ENCODE results near the gene SLFN5. TPM values are rescaled to one million over a fixed set of nuclear protein-coding genes. Genes with fewer than 3 reads are reported as not detected.

Gene SLFN5
- total RNA-seq, 2 experiments from 2014 or later, result 28.5 to 32.7 TPM

DNA sequence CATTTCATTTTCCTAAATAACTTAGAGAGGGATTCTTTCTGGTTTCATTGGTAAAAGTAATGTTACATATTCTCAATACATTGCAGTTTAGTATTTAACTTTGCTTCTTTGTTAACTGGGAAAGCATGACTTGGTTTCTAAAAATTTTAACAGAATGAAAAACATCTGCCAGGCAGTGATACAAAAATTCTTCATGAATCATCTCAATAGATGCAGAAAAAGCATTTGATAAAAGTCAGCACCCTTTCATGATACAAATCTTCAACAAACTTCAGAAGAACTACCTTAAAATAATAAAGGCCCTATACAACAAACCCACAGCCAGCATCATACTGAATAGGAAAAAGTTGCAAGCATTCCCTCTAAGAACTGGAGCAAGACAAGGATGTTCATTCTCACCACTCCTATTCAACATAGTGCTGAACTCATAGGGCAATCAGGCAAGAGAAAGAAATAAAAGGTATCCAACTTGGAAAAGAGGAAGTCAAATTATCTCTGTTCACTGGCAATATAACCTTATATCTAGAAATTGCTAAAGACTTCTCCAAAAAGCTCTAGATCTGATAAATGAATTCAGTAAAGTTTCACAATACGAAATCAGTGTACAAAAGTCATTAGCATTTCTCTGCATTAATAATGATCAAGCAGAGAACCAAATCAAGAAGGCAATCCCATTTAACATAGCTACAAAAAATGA lies 50.4 kb downstream of the SLFN5 start:
- no peak overlapping the region for H3K27ac Mint-ChIP-seq
- CTCF ChIA-PET, result interaction anchor here (0.9 kb wide), 1 partner anchor 59 kb away, joined by 3 read pairs; no protein-coding TSS in a partner anchor
- no peak overlapping the region for H3K4me3 Mint-ChIP-seq

GRCh38 chr17:35294756-35295155 lies 51.9 kb downstream of the SLFN5 start:
- Histone ChIP-seq H3K4me1 (ENCODE audit: insufficient read depth, low read length) (no peaks in the 10 kb centered on the region), H3K9me3 (ENCODE audit: control insufficient read depth in 1 of 2, insufficient read depth in 1 of 2, low read length in 2 of 2) (no peaks in the 10 kb centered on the region), H3K27me3 (ENCODE audit: control insufficient read depth in 1 of 2, insufficient read depth in 2 of 2, low read length in 2 of 2) (no peaks in the 10 kb centered on the region), H3K36me3 (ENCODE audit: insufficient read depth, low read length) (no peaks in the 10 kb centered on the region), H3K4me3 (ENCODE audit: low read length) (no peak overlapping the region), H3K27ac (ENCODE audit: low read depth in 1 of 2, low read length in 2 of 2) (no peak overlapping the region)
- Mint-ChIP-seq H3K36me3 (ENCODE audit: low read depth) (no peaks in the 10 kb centered on the region), H3K27ac (no peak overlapping the region), H3K27me3 (no peaks in the 10 kb centered on the region), H3K4me1 (ENCODE audit: low read depth) (peaks cover 12% of the 10 kb centered on the region), H3K4me3 (no peak overlapping the region), H3K9me3 (no peaks in the 10 kb centered on the region)
- intact Hi-C loops (cut with DNase I, micrococcal nuclease), result loop anchor here in 1 of 2 experiments (5.0 kb wide), 1 partner anchor 32 kb away; no protein-coding TSS in a partner anchor
- ChIA-PET POLR2A (interaction anchor here (0.6 kb wide), 1 partner anchor 9 kb away, joined by 3 read pairs; no protein-coding TSS in a partner anchor), CTCF (no interaction called here)
- TF ChIP-seq, protein P1, sequence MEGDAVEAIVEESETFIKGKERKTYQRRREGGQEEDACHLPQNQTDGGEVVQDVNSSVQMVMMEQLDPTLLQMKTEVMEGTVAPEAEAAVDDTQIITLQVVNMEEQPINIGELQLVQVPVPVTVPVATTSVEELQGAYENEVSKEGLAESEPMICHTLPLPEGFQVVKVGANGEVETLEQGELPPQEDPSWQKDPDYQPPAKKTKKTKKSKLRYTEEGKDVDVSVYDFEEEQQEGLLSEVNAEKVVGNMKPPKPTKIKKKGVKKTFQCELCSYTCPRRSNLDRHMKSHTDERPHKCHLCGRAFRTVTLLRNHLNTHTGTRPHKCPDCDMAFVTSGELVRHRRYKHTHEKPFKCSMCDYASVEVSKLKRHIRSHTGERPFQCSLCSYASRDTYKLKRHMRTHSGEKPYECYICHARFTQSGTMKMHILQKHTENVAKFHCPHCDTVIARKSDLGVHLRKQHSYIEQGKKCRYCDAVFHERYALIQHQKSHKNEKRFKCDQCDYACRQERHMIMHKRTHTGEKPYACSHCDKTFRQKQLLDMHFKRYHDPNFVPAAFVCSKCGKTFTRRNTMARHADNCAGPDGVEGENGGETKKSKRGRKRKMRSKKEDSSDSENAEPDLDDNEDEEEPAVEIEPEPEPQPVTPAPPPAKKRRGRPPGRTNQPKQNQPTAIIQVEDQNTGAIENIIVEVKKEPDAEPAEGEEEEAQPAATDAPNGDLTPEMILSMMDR (IDR thresholded peaks at IDR 0.05), result no peak
- ATAC-seq (ENCODE audit: poor library complexity) (no peak), DNase-seq (no peak)

More for the DNA sequence above, 50.4 kb downstream of the SLFN5 start:
- peaks cover 2% of the 10 kb centered on the region for H3K9me3 Mint-ChIP-seq
- ATAC-seq (ENCODE audit: poor library complexity) (no peak), DNase-seq (no peak)
- TF ChIP-seq, protein P1 (IDR thresholded peaks at IDR 0.05), result no peak
- H3K36me3 ChIP-seq (ENCODE audit: insufficient read depth, low read length), result no peaks in the 10 kb centered on the region
- peaks cover 20% of the 10 kb centered on the region for H3K4me1 Mint-ChIP-seq (ENCODE audit: low read depth)
- H3K36me3 Mint-ChIP-seq (ENCODE audit: low read depth), result no peaks in the 10 kb centered on the region
- no peaks in the 10 kb centered on the region for H3K27me3 ChIP-seq (ENCODE audit: control insufficient read depth in 1 of 2, insufficient read depth in 2 of 2, low read length in 2 of 2)
- no peaks in the 10 kb centered on the region for H3K27me3 Mint-ChIP-seq
- H3K9me3 ChIP-seq (ENCODE audit: control insufficient read depth in 1 of 2, insufficient read depth in 1 of 2, low read length in 2 of 2), result no peaks in the 10 kb centered on the region
- POLR2A ChIA-PET, result no interaction called here
- intact Hi-C loops (cut with DNase I, micrococcal nuclease), result no loop called here
- H3K4me1 ChIP-seq (ENCODE audit: insufficient read depth, low read length), result peaks cover 3% of the 10 kb centered on the region
- no peak overlapping the region for H3K4me3 ChIP-seq (ENCODE audit: low read length)
- H3K27ac ChIP-seq (ENCODE audit: low read depth in 1 of 2, low read length in 2 of 2), result no peak overlapping the region

GRCh38 chr17:35295686-35296085 lies 52.8 kb downstream of the SLFN5 start:
- Histone ChIP-seq H3K9me3 (ENCODE audit: control insufficient read depth in 1 of 2, insufficient read depth in 1 of 2, low read length in 2 of 2) (no peaks in the 10 kb centered on the region), H3K27me3 (ENCODE audit: control insufficient read depth in 1 of 2, insufficient read depth in 2 of 2, low read length in 2 of 2) (no peaks in the 10 kb centered on the region), H3K4me3 (ENCODE audit: low read length) (no peak overlapping the region), H3K27ac (ENCODE audit: low read depth in 1 of 2, low read length in 2 of 2) (no peak overlapping the region), H3K36me3 (ENCODE audit: insufficient read depth, low read length) (no peaks in the 10 kb centered on the region), H3K4me1 (ENCODE audit: insufficient read depth, low read length) (no peaks in the 10 kb centered on the region)
- no peaks in the 10 kb centered on the region for H3K9me3 Mint-ChIP-seq
- peaks cover 3% of the 10 kb centered on the region for H3K36me3 Mint-ChIP-seq (ENCODE audit: low read depth)
- H3K27me3 Mint-ChIP-seq, result no peaks in the 10 kb centered on the region
- TF ChIP-seq, protein P1 (IDR thresholded peaks at IDR 0.05), result no peak
- intact Hi-C loops (cut with DNase I, micrococcal nuclease), result loop anchor here in 1 of 2 experiments (5.0 kb wide), 1 partner anchor 33 kb away; no protein-coding TSS in a partner anchor
- peaks cover 6% of the 10 kb centered on the region for H3K4me1 Mint-ChIP-seq (ENCODE audit: low read depth)
- H3K4me3 Mint-ChIP-seq, result no peak overlapping the region
- ATAC-seq (ENCODE audit: poor library complexity), result no peak
- no peak for DNase-seq
- no peak overlapping the region for H3K27ac Mint-ChIP-seq
- ChIA-PET POLR2A (interaction anchor here (0.8 kb wide), 1 partner anchor 52 kb away, joined by 3 read pairs; the partner anchor contains the start of gene SLFN5), CTCF (no interaction called here)

All from CD4-positive, alpha-beta T cell (primary cell).